DOHH2 (cell line): ENCODE results near the gene GARNL3.

Source experiments
- H3F3A ChIP-seq: fragments of 200-600 bp; sonication (generic), shearing (Covaris generic); 2 replicates; pipeline ENCODE4 v1.6.0; 2016; ENCODE audit warnings: antibody characterized with exemption, mild to moderate bottlenecking; ENCODE audit not compliant: control insufficient read depth, insufficient read depth
- H3K27ac ChIP-seq: fragments of 200-600 bp; sonication (generic); 2 replicates; pipeline ENCODE4 v1.5.1; 2014; ENCODE audit warnings: low read depth, mild to moderate bottlenecking, low read length, moderate library complexity
- H3K27me3 ChIP-seq: fragments of 200-600 bp; sonication (generic); 2 replicates; pipeline ENCODE4 v1.6.1; 2014; ENCODE audit warnings: mild to moderate bottlenecking, low read length, mixed read lengths; ENCODE audit not compliant: control insufficient read depth
- H3K36me3 ChIP-seq: fragments of 200-600 bp; sonication (generic); 2 replicates; pipeline ENCODE4 v1.6.1; 2014; ENCODE audit warnings: mild to moderate bottlenecking, low read length, moderate library complexity, mixed read lengths; ENCODE audit not compliant: control insufficient read depth
- H3K4me1 ChIP-seq: fragments of 200-600 bp; sonication (generic); 2 replicates; pipeline ENCODE4 v1.6.1; 2014; ENCODE audit warnings: mild to moderate bottlenecking, low read length, mixed read lengths; ENCODE audit not compliant: control insufficient read depth
- H3K4me2 ChIP-seq: fragments of 200-600 bp; sonication (generic); 2 replicates; pipeline ENCODE4 v1.6.0; 2014; ENCODE audit warnings: mild to moderate bottlenecking, low read length, moderate library complexity
- H3K4me3 ChIP-seq: fragments of 200-600 bp; sonication (generic); 2 replicates; pipeline ENCODE4 v1.5.1; 2014; ENCODE audit warnings: mild to moderate bottlenecking, low read length, mixed read lengths
- H3K79me2 ChIP-seq: fragments of 200-600 bp; sonication (generic); 2 replicates; pipeline ENCODE4 v1.6.1; 2014; ENCODE audit warnings: mild to moderate bottlenecking, low read length, mixed read lengths; ENCODE audit not compliant: control insufficient read depth
- H3K9me2 ChIP-seq: fragments of 200-600 bp; sonication (generic); replicated peaks from 2 replicates; pipeline ENCODE4 v1.6.1; 2014; ENCODE audit warnings: mild to moderate bottlenecking, low read length, mixed read lengths; ENCODE audit not compliant: control insufficient read depth
- H3K9me3 ChIP-seq: fragments of 200-600 bp; sonication (generic); 2 replicates; pipeline ENCODE4 v1.6.1; 2014; ENCODE audit warnings: antibody characterized with exemption, low read length, mixed read lengths; ENCODE audit not compliant: control insufficient read depth, insufficient read depth
- H4K20me1 ChIP-seq: fragments of 200-600 bp; sonication (generic); 2 replicates; pipeline ENCODE4 v1.6.0; 2014; ENCODE audit warnings: low read depth, mild to moderate bottlenecking, antibody characterized with exemption, low read length, moderate library complexity; ENCODE audit not compliant: control insufficient read depth, insufficient read depth
- CTCF ChIP-seq: fragments of 200-600 bp; sonication (generic); IDR thresholded peaks from one replicate; pipeline ENCODE4 v1.5.1; 2014; ENCODE audit warnings: antibody characterized with exemption, mild to moderate bottlenecking, low read depth, low read length; ENCODE audit not compliant: poor library complexity, severe bottlenecking
- EZH2phosphoT487 ChIP-seq: fragments of 200-600 bp; sonication (generic); IDR thresholded peaks from 2 replicates; pipeline ENCODE4 v1.6.1; 2017; ENCODE audit warnings: borderline replicate concordance, mild to moderate bottlenecking, antibody characterized with exemption, low read length, moderate library complexity, mixed read lengths

Gene GARNL3

GRCh38 chr9:127233550-127233949 is 31.0 kb upstream of the GARNL3 start:
- no peaks in the 10 kb centered on the region for H3K4me1 ChIP-seq
- no peaks in the 10 kb centered on the region for H3K36me3 ChIP-seq
- no peaks in the 10 kb centered on the region for H3K79me2 ChIP-seq
- H3K4me2 ChIP-seq = no peak overlapping the region
- no peak overlapping the region for H3K27ac ChIP-seq
- TF ChIP-seq CTCF (no peak), EZH2phosphoT487 (no peak)
- H3K27me3 ChIP-seq = 0 out of 2 replicates have a peak, but pooled peaks cover 15% of the 10 kb centered on the region
- H3K4me3 ChIP-seq = no peak overlapping the region
- no peaks in the 10 kb centered on the region for H3K9me3 ChIP-seq
- no peaks in the 10 kb centered on the region for H4K20me1 ChIP-seq
- no peaks in the 10 kb centered on the region for H3F3A ChIP-seq
- H3K9me2 ChIP-seq = no peaks in the 10 kb centered on the region

- no peak for TF ChIP-seq EZH2phosphoT487
- no peak for TF ChIP-seq CTCF
- Histone ChIP-seq H3K36me3 (no peaks in the 10 kb centered on the region), H3K27ac (no peak overlapping the region), H3F3A (no peaks in the 10 kb centered on the region), H3K9me2 (no peaks in the 10 kb centered on the region), H3K4me3 (no peak overlapping the region), H3K79me2 (no peaks in the 10 kb centered on the region), H3K27me3 (0 out of 2 replicates have a peak, but pooled peaks cover 15% of the 10 kb centered on the region), H4K20me1 (no peaks in the 10 kb centered on the region), H3K4me2 (no peak overlapping the region), H3K4me1 (no peaks in the 10 kb centered on the region), H3K9me3 (no peaks in the 10 kb centered on the region)
Observed at GRCh38 chr9:127233989-127234388, 30.6 kb upstream of the GARNL3 start.

- Histone ChIP-seq H3K9me2 (no peaks in the 10 kb centered on the region), H3K27ac (no peak overlapping the region)
- TF ChIP-seq EZH2phosphoT487 (no peak), CTCF (no peak)
Observed at GRCh38 chr9:127237801-127238200, 26.8 kb upstream of the GARNL3 start.

More at GRCh38 chr9:127237801-127238200, 26.8 kb upstream of the GARNL3 start:
- Histone ChIP-seq H4K20me1 (no peaks in the 10 kb centered on the region), H3K4me2 (no peak overlapping the region), H3K79me2 (no peaks in the 10 kb centered on the region), H3K4me1 (no peaks in the 10 kb centered on the region), H3F3A (no peaks in the 10 kb centered on the region), H3K27me3 (0 out of 2 replicates have a peak, but pooled peaks cover 11% of the 10 kb centered on the region), H3K4me3 (no peak overlapping the region), H3K36me3 (no peaks in the 10 kb centered on the region), H3K9me3 (no peaks in the 10 kb centered on the region)
